ENCODE results near the gene PIEZO1. TPM values are rescaled to one million over a fixed set of nuclear protein-coding genes. Genes with fewer than 3 reads are reported as not detected.
A peak's percentile ranks its signal among the peaks of the same experiment; 100 is the strongest.

Gene PIEZO1
- total and polyA plus RNA-seq, 9 of the 15 experiments (the other 6 are each of a cell fraction or from before 2014, with no cell fraction given): 3.6 to 432 (median 131) TPM

- TF ChIP-seq ZNF57 (CRISPR knock-in tag; IDR thresholded peaks at IDR 0.05) (no peak), HNRNPL (IDR thresholded peaks at IDR 0.05; ENCODE audit: low read depth, low read length) (no peak), HDAC8 (tag; IDR thresholded peaks at IDR 0.05) (no peak), TAF7 (tag; IDR thresholded peaks at IDR 0.05) (no peak), CEBPG (CRISPR knock-in tag; IDR thresholded peaks at IDR 0.05) (no peak), CEBPG (tag; conservative IDR thresholded peaks at IDR 0.05 in 1 of 2, IDR thresholded peaks at IDR 0.05 in 1 of 2) (no peak), THRA (IDR thresholded peaks at IDR 0.05) (no peak), KLF13 (tag; IDR thresholded peaks at IDR 0.05; ENCODE audit: borderline replicate concordance, low read depth) (no peak), ZMIZ1 (IDR thresholded peaks at IDR 0.05; ENCODE audit: low read depth in 2 of 2, low read length in 2 of 2) (no peak), MNT (conservative IDR thresholded peaks at IDR 0.05) (peak in 1 of 2 experiments; percentile 28; a peak in 2 of 4 replicates), NR1H2 (CRISPR knock-in tag; IDR thresholded peaks at IDR 0.05) (no peak), U2AF2 (optimal IDR thresholded peaks at IDR 0.05; ENCODE audit: low read depth, low read length) (no peak), NFIX (CRISPR knock-in tag; IDR thresholded peaks at IDR 0.05; ENCODE audit: low read depth) (no peak), EWSR1 (IDR thresholded peaks at IDR 0.05; ENCODE audit: borderline replicate concordance, low read depth, partially characterized antibody) (no peak), NFE2 (IDR thresholded peaks at IDR 0.05; ENCODE audit: low read depth) (no peak), ATF3 (IDR thresholded peaks at IDR 0.05) (no peak), ATF3 (CRISPR knock-in tag; conservative IDR thresholded peaks at IDR 0.05) (no peak), LEF1 (IDR thresholded peaks at IDR 0.05) (no peak), ETV6 (IDR thresholded peaks at IDR 0.05; ENCODE audit: borderline replicate concordance in 1 of 2, low read depth in 2 of 2, low read length in 1 of 2) (no peak), ETV6 (CRISPR knock-in tag; IDR thresholded peaks at IDR 0.05; ENCODE audit: borderline replicate concordance) (no peak), EHMT2 (IDR thresholded peaks at IDR 0.05) (no peak)
Measured at GRCh38 chr16:88803264-88803987, 18.4 kb upstream of the PIEZO1 start, which contains the start of gene CDT1 (continued).
